Sigmoid colon (tissue), 7 donors: ENCODE results near the gene TEX54. TPM values are rescaled to one million over a fixed set of nuclear protein-coding genes. Genes with fewer than 3 reads are reported as not detected.
"Not testable (repeated sequence)": the region's sequence is repeated elsewhere in the genome, so short reads cannot be mapped to it uniquely, and the experiment has no call there.

Source experiments
- DNase-seq: peaks from one replicate; pipeline ENCODE4 v3.0.0-alpha.2; 2019
- H3K27ac ChIP-seq, 4 donors: fragments of 200-600 bp; sonication (generic); one replicate each; pipeline ENCODE4 v1.5.1; 2016 to 2019; ENCODE audit warnings: mild to moderate bottlenecking in 1 of 4
- H3K27me3 ChIP-seq, 3 donors: fragments of 200-600 bp; sonication (generic); one replicate each; pipeline ENCODE4 v1.5.1; 2019; ENCODE audit warnings: mild to moderate bottlenecking in 1 of 3
- H3K36me3 ChIP-seq, 4 donors: fragments of 200-600 bp; sonication (generic); one replicate each; pipeline ENCODE4 v1.5.1; 2016 to 2019
- H3K4me1 ChIP-seq, 4 donors: fragments of 200-600 bp; sonication (generic); one replicate each; pipeline ENCODE4 v1.5.1; 2017 to 2019
- H3K4me3 ChIP-seq, 4 donors: fragments of 200-600 bp; sonication (generic); one replicate each; pipeline ENCODE4 v1.5.1; 2017 to 2019; ENCODE audit warnings: mild to moderate bottlenecking in 2 of 4, moderate library complexity in 1 of 4
- H3K9me3 ChIP-seq, 4 donors: fragments of 200-600 bp in 3 of 4; sonication (generic) in 3 of 4; one replicate each; pipeline versions ENCODE4 v1.5.1 to v1.6.1; 2013 to 2019
- EP300 ChIP-seq, 4 donors: sonication (generic); formaldehyde crosslinking; IDR thresholded peaks; one replicate each; pipeline ENCODE4 v1.6.1; 2017; ENCODE audit warnings: antibody characterized with exemption in 4 of 4
- POLR2A ChIP-seq, 2 donors: fragments of 450-650 bp; IDR thresholded peaks; one replicate each; pipeline ENCODE4 v1.6.1; 2016; ENCODE audit warnings: antibody characterized with exemption in 2 of 2, mild to moderate bottlenecking in 2 of 2, moderate library complexity in 2 of 2
- POLR2AphosphoS5 ChIP-seq, 4 donors: sonication (generic); formaldehyde crosslinking; IDR thresholded peaks; one replicate each; pipeline ENCODE4 v1.6.1; 2017; ENCODE audit warnings: antibody characterized with exemption in 4 of 4
- WGBS, 2 donors: extraction: QIAGEN DNeasy Blood & Tissue Kit; methylation state at CpG; one replicate each; pipeline ENCODE4 v1.1.7; 2013; 5-methylcytosine and 5-hydroxymethylcytosine counted together
- intact Hi-C: fragments of 100-400 bp; cut with DNase I; formaldehyde crosslinking; loops from one replicate; pipeline ENCODE4 v1.15.1; 2023
- polyA plus RNA-seq, 3 donors: library from polyadenylated mRNA; stranded (reverse); fragments of 200-250 nt; gene quantifications; one replicate each; pipeline ENCODE4 v1.2.3, GENCODE V29; 2013
- total RNA-seq, 4 donors: library from RNA; depleted of rRNA; stranded (reverse); fragments of >200 nt; gene quantifications; one replicate each; pipeline ENCODE4 v1.1.0, GENCODE V29; 2016
- TF ChIP-seq, protein P1 (sequence below), 4 experiments: fragments of 450-650 bp in 3 of 4; fragments of 200-600 bp in 1 of 4; IDR thresholded peaks; one replicate each; pipeline ENCODE4 v1.5.1; 2016 to 2019; ENCODE audit warnings: antibody characterized with exemption in 4 of 4, mild to moderate bottlenecking in 3 of 4, moderate library complexity in 2 of 4
- donor health status: healthy with polysubstance abuse.
- donor health status: Bipolar disorder and iron deficiency.
- donor health status: healthy.

The TEX54 gene
- total and polyA plus RNA-seq, 7 donors = 2.1 TPM; not detected in 6

DNA sequence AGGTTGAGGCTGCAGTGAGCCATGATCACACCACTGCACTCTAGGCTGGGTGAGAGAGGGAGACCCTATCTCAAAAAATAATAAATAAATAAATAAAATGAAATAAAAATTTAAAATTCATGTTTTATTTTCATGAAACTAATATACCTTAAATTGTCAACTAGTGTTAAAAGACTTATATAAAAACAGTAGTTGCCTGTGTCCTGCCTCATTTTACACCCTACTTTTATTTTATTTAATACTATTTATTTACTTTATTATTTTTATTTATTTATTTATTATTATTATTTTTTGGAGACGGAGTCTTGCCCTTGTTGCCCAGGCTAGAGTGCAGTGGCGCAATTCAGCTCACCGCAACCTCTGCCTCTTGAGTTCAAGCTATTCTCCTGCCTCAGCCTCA is 11.5 kb upstream of the TEX54 start:
- WGBS, 2 donors = 97% methylated on average over 3 of the region's 3 CpGs
- TF ChIP-seq POLR2A (IDR thresholded peaks at IDR 0.05) (no peak), POLR2AphosphoS5 (IDR thresholded peaks at IDR 0.05) (no peak), EP300 (IDR thresholded peaks at IDR 0.05) (no peak)
- TF ChIP-seq, protein P1, sequence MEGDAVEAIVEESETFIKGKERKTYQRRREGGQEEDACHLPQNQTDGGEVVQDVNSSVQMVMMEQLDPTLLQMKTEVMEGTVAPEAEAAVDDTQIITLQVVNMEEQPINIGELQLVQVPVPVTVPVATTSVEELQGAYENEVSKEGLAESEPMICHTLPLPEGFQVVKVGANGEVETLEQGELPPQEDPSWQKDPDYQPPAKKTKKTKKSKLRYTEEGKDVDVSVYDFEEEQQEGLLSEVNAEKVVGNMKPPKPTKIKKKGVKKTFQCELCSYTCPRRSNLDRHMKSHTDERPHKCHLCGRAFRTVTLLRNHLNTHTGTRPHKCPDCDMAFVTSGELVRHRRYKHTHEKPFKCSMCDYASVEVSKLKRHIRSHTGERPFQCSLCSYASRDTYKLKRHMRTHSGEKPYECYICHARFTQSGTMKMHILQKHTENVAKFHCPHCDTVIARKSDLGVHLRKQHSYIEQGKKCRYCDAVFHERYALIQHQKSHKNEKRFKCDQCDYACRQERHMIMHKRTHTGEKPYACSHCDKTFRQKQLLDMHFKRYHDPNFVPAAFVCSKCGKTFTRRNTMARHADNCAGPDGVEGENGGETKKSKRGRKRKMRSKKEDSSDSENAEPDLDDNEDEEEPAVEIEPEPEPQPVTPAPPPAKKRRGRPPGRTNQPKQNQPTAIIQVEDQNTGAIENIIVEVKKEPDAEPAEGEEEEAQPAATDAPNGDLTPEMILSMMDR (IDR thresholded peaks at IDR 0.05) = no peak

GRCh38 chr11:62843466-62843865 is 10.8 kb upstream of the TEX54 start:
- Histone ChIP-seq H3K27ac (no peak overlapping the region), H3K4me1 (peaks cover 0 to 26% (median 17%) of the 10 kb centered on the region in 4 donors), H3K4me3 (no peak overlapping the region), H3K36me3 (no peaks in the 10 kb centered on the region), H3K27me3 (no peaks in the 10 kb centered on the region), H3K9me3 (no peaks in the 10 kb centered on the region)
- TF ChIP-seq, protein P1 (IDR thresholded peaks at IDR 0.05) = no peak
- TF ChIP-seq POLR2A (IDR thresholded peaks at IDR 0.05) = no peak
- no peak for TF ChIP-seq POLR2AphosphoS5 (IDR thresholded peaks at IDR 0.05)
- TF ChIP-seq EP300 (IDR thresholded peaks at IDR 0.05) = no peak
- no peak for DNase-seq
- WGBS, 2 donors = 91 to 95% methylated on average over 3 of the region's 3 CpGs
- intact Hi-C loops = loop anchor here (2.0 to 5.0 kb wide), 2 partner anchors 37 to 56 kb away; partner anchors contain the start of genes SLC3A2 and TMEM179B

More for the DNA sequence above, 11.5 kb upstream of the TEX54 start:
- Histone ChIP-seq H3K27ac (no peak overlapping the region), H3K9me3 (no peaks in the 10 kb centered on the region), H3K36me3 (no peaks in the 10 kb centered on the region), H3K4me1 (peaks cover 0 to 19% (median 12%) of the 10 kb centered on the region in 4 donors), H3K27me3 (no peaks in the 10 kb centered on the region), H3K4me3 (no peak overlapping the region)
- intact Hi-C loops = loop anchor here (5.0 kb wide), 1 partner anchor 57 kb away; the partner anchor contains the start of gene TMEM179B
- no peak for DNase-seq

- Histone ChIP-seq H3K27ac (peak overlapping the region; percentile 96 to 98 (median 98)), H3K4me1 (peaks cover 0 to 32% (median 23%) of the 10 kb centered on the region in 4 donors), H3K4me3 (peak overlapping the region in 1 of 4 donors; percentile 76)
- H3K27me3 ChIP-seq, DNase-seq, H3K36me3 ChIP-seq, H3K9me3 ChIP-seq: not testable (repeated sequence)
- intact Hi-C loops = loop anchor here (2.0 to 5.0 kb wide), 2 partner anchors 38 to 56 kb away; partner anchors contain the start of genes SLC3A2 and TMEM179B
- WGBS, 2 donors = 86 to 95% methylated on average over 9 of the region's 9 CpGs
Observed at GRCh38 chr11:62842891-62843290, 10.2 kb upstream of the TEX54 start.

GRCh38 chr11:62842171-62842741 is 9.6 kb upstream of the TEX54 start:
- 13 to 39% methylated on average over 30 of the region's 30 CpGs for WGBS, 2 donors
- TF ChIP-seq POLR2A (IDR thresholded peaks at IDR 0.05) = no peak
- peak in 1 of 4 donors; percentile 19 for TF ChIP-seq EP300 (IDR thresholded peaks at IDR 0.05)
- no peak for TF ChIP-seq POLR2AphosphoS5 (IDR thresholded peaks at IDR 0.05)
- TF ChIP-seq, protein P1 (IDR thresholded peaks at IDR 0.05) = no peak
- Histone ChIP-seq H3K9me3 (no peaks in the 10 kb centered on the region), H3K27me3 (no peaks in the 10 kb centered on the region), H3K36me3 (peaks cover 0 to under 1% (median 0%) of the 10 kb centered on the region in 4 donors), H3K27ac (peak overlapping the region; percentile 96 to 98 (median 98)), H3K4me3 (peak overlapping the region; percentile 30 to 92 (median 64)), H3K4me1 (peaks cover 0 to 38% (median 27%) of the 10 kb centered on the region in 4 donors)
- intact Hi-C loops = loop anchor here (2.0 to 5.0 kb wide), 2 partner anchors 39 to 55 kb away; partner anchors contain the start of genes SLC3A2 and TMEM179B
- peak; percentile 73 for DNase-seq

GRCh38 chr11:62841361-62842170 is 8.9 kb upstream of the TEX54 start:
- intact Hi-C loops = loop anchor here (2.0 to 5.0 kb wide), 2 partner anchors 39 to 54 kb away; partner anchors contain the start of genes SLC3A2 and TMEM179B

GRCh38 chr11:62840721-62841360 is 8.2 kb upstream of the TEX54 start:
- H3K27me3 ChIP-seq, H3K9me3 ChIP-seq: not testable (repeated sequence)
- H3K4me1 ChIP-seq = peaks cover 0 to 38% (median 27%) of the 10 kb centered on the region in 4 donors
- DNase-seq = peak; percentile 90
- WGBS, 2 donors = 0 to 1% methylated on average over 41 of the region's 41 CpGs
- peaks cover 0 to 12% (median 0%) of the 10 kb centered on the region in 4 donors for H3K36me3 ChIP-seq
- H3K4me3 ChIP-seq = peak overlapping the region; percentile 76 to 92 (median 87)
- intact Hi-C loops = loop anchor here (5.0 kb wide), 1 partner anchor 54 kb away; the partner anchor contains the start of gene TMEM179B
- peak overlapping the region; percentile 96 to 98 (median 98) for H3K27ac ChIP-seq

More at GRCh38 chr11:62841361-62842170, 8.9 kb upstream of the TEX54 start:
- DNase-seq = peak; percentile 95
- H3K4me1 ChIP-seq = peaks cover 0 to 38% (median 27%) of the 10 kb centered on the region in 4 donors
- peaks cover 0 to 6% (median 0%) of the 10 kb centered on the region in 4 donors for H3K36me3 ChIP-seq
- H3K4me3 ChIP-seq = peak overlapping the region; percentile 30 to 92 (median 84)
- H3K9me3 ChIP-seq = no peaks in the 10 kb centered on the region
- WGBS, 2 donors = 0% methylated on average over 33 of the region's 33 CpGs
- H3K27me3 ChIP-seq = no peaks in the 10 kb centered on the region
- TF ChIP-seq, protein P1 (IDR thresholded peaks at IDR 0.05) = no peak
- TF ChIP-seq POLR2A (IDR thresholded peaks at IDR 0.05) = peak; percentile 100
- peak; percentile 99 to 100 (median 100) for TF ChIP-seq POLR2AphosphoS5 (IDR thresholded peaks at IDR 0.05)
- TF ChIP-seq EP300 (IDR thresholded peaks at IDR 0.05) = peak in 2 of 4 donors; percentile 3 to 75
- H3K27ac ChIP-seq = peak overlapping the region; percentile 96 to 98 (median 98)
